Measurements from ENCODE around the gene KCNQ1. TPM values are rescaled to one million over a fixed set of nuclear protein-coding genes. Genes with fewer than 3 reads are reported as not detected.
A peak's percentile ranks its signal among the peaks of the same experiment; 100 is the strongest.

Gene KCNQ1
- total and polyA plus RNA-seq, 9 of the 15 experiments (the other 6 are each of a cell fraction or from before 2014, with no cell fraction given): 0.44 TPM; not detected in 8

DNA sequence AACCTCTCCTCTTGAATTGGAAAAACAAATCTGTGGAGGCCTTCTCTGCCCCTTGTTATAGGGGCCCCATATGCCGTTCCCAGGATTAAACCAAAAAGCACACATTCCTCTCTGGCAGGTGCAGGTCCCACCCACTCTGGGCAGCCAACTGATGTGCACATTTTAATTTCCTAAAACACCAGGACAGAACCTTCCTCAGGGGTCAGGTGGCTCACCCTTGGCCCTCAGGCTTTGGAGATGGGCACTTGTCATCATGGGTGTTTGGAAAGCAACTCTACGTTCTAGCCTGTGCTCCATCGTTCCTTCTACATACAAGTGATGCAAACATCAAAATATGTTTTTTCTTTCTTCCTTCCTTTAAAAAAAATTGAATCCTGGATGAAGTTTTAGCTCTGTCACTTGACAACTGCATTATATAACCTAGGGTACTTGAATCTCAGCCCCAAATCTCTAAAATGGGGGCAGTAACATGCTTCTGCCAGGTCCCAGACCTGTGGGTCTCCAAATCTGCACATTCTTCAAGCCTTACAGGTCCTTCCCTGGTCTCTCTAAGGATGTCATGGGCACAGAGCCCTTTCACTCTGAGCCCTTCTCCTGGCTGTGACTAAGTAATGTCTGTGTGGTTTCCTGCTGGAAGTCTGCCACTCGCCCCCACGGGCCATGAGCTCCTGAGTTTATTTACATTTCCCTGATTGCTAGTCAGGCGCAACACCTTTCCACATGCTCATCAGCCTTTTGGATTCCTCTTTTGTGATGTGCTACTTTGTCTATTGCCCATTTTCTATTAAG lies 211.2 kb downstream of the KCNQ1 start (continued):
- no peak for TF ChIP-seq SMARCE1 (IDR thresholded peaks at IDR 0.05)

DNA sequence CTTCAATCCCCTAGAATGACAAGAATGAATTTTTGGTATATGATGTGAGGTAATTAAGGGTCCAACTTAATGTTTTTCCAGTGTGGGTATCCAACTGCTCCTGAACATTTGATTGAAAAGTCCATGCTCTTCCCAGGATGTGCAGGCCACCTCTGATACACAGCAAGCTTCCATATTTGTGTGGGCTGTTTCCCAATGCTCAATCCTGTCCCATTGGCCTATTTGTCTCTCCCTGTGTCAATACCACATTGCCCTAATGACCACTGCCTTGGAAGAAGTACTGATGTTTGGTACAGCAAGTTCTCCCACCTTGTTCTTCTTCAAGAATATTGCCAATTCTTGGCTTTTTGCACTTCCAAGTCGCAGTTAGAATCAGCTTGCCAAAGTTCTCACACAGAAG lies 212.1 kb downstream of the KCNQ1 start:
- POLR2A ChIA-PET: no interaction called here
- FAIRE-seq: no peak

DNA sequence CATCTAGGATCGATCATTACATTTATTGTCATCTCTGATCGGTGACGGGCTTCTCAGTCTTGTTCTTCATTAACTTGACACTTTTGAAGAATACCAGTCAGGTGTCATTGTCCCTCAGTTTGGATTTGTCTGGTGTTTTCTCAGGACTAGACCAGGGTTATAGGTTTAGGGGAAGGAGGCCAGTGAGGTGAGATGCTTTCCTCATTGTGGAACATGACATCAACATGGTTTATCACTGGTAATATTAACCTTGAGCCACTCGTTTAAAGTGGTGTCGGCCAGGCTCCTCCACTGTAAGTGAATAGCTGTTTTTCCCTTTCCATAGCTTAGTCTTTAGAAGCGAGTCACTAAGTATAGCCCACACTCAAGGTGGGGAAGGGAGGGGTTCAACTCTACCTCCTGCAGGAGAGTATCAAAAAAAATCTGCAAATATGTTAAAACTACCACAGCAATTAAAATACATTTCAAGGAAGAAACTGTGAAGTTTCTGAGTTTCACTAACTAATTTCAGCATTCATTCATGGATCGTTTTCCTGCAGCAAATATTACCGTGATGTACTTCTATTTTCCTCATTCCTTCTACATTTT lies 213.0 kb downstream of the KCNQ1 start:
- BruUV-seq (replicated peaks): no TSS peak
- Histone ChIP-seq H3K79me2 (ENCODE audit: control insufficient read depth, insufficient read depth, low read length) (no peaks in the 10 kb centered on the region), H2AFZ (ENCODE audit: low read depth, low read length) (no peak overlapping the region), H3K9me3 (replicated peaks; ENCODE audit: control insufficient read depth, insufficient read depth, low read depth, low read length) (peaks cover 33% of the 10 kb centered on the region), H3K9ac (ENCODE audit: insufficient read depth in 1 of 2, low read depth in 2 of 2, low read length in 2 of 2) (no peak overlapping the region), H3K9me1 (ENCODE audit: control insufficient read depth, insufficient read depth, low read length) (no peaks in the 10 kb centered on the region), H3K27me3 (ENCODE audit: control insufficient read depth in 2 of 2, insufficient read depth in 2 of 2, low read length in 2 of 2) (no peaks in the 10 kb centered on the region), H3K4me3 (no peak overlapping the region), H3K36me3 (ENCODE audit: control insufficient read depth, insufficient read depth, low read length) (no peaks in the 10 kb centered on the region), H3K27ac (ENCODE audit: extremely low read depth, low read depth, low read length) (no peak overlapping the region), H3K4me1 (replicated peaks in 1 of 2; ENCODE audit: control insufficient read depth in 2 of 2, insufficient read depth in 2 of 2, low read length in 2 of 2) (no peaks in the 10 kb centered on the region), H4K20me1 (replicated peaks; ENCODE audit: control insufficient read depth, insufficient read depth, low read length) (no peaks in the 10 kb centered on the region), H3K4me2 (ENCODE audit: insufficient read depth, low read length) (no peak overlapping the region)
- WGBS (ENCODE audit: insufficient coverage, low coverage, missing lambda C conversion rate): 40% methylated on average over 8 of the region's 8 CpGs
- ATAC-seq: no peak
- CTCF ChIA-PET (ENCODE audit: low intra/inter-chr PET ratio): no interaction called here
- intact Hi-C loops (cut with micrococcal nuclease): no loop called here
- no peak for TF ChIP-seq ZNF507 (tag; conservative IDR thresholded peaks at IDR 0.05)
- peak; percentile 19; the same call in 1 of the 2 replicates for TF ChIP-seq SOX6 (IDR thresholded peaks at IDR 0.05)
- no peak for FAIRE-seq
- in situ Hi-C loops (cut with MboI): no loop called here
- POLR2A ChIA-PET: no interaction called here
- DNase-seq (ENCODE audit: extremely low read depth in 1 of 4, low spot score in 3 of 4): peak in 1 of 4 experiments; percentile 5

More for the DNA sequence above, 212.1 kb downstream of the KCNQ1 start:
- ATAC-seq (no peak), DNase-seq (ENCODE audit: extremely low read depth in 1 of 4, low spot score in 3 of 4) (peak in 1 of 4 experiments; percentile 1)
- H3K4me1 ChIP-seq (replicated peaks in 1 of 2; ENCODE audit: control insufficient read depth in 2 of 2, insufficient read depth in 2 of 2, low read length in 2 of 2): no peaks in the 10 kb centered on the region
- no peak overlapping the region for H3K4me2 ChIP-seq (ENCODE audit: insufficient read depth, low read length)
- H3K79me2 ChIP-seq (ENCODE audit: control insufficient read depth, insufficient read depth, low read length): no peaks in the 10 kb centered on the region
- no peaks in the 10 kb centered on the region for H3K27me3 ChIP-seq (ENCODE audit: control insufficient read depth in 2 of 2, insufficient read depth in 2 of 2, low read length in 2 of 2)
- no TSS peak for BruUV-seq (replicated peaks)
- H3K9me1 ChIP-seq (ENCODE audit: control insufficient read depth, insufficient read depth, low read length): no peaks in the 10 kb centered on the region
- intact Hi-C loops (cut with micrococcal nuclease): no loop called here
- no peak overlapping the region for H2AFZ ChIP-seq (ENCODE audit: low read depth, low read length)
- no peak overlapping the region for H3K9ac ChIP-seq (ENCODE audit: insufficient read depth in 1 of 2, low read depth in 2 of 2, low read length in 2 of 2)
- peak; percentile 78; the same call in 1 of the 2 replicates for TF ChIP-seq ZNF75A (CRISPR knock-in tag; IDR thresholded peaks at IDR 0.05)
- no peak for TF ChIP-seq ZZZ3 (IDR thresholded peaks at IDR 0.05)
- no peak overlapping the region for H3K4me3 ChIP-seq
- H4K20me1 ChIP-seq (replicated peaks; ENCODE audit: control insufficient read depth, insufficient read depth, low read length): no peaks in the 10 kb centered on the region
- CTCF ChIA-PET (ENCODE audit: low intra/inter-chr PET ratio): no interaction called here
- in situ Hi-C loops (cut with MboI): no loop called here
- peaks cover 35% of the 10 kb centered on the region for H3K9me3 ChIP-seq (replicated peaks; ENCODE audit: control insufficient read depth, insufficient read depth, low read depth, low read length)
- 35% methylated on average over 1 of the region's 1 CpG for WGBS (ENCODE audit: insufficient coverage, low coverage, missing lambda C conversion rate)
- no peaks in the 10 kb centered on the region for H3K36me3 ChIP-seq (ENCODE audit: control insufficient read depth, insufficient read depth, low read length)
- H3K27ac ChIP-seq (ENCODE audit: extremely low read depth, low read depth, low read length): no peak overlapping the region
